Measurements from ENCODE around the gene GABRR1. TPM values are rescaled to one million over a fixed set of nuclear protein-coding genes. Genes with fewer than 3 reads are reported as not detected.

GABRR1 gene
- total RNA-seq (not detected), total RNA-seq (0 to 0.24 (median 0) reads per million in 29 experiments)
- not detected for total RNA-seq (2013)

DNA sequence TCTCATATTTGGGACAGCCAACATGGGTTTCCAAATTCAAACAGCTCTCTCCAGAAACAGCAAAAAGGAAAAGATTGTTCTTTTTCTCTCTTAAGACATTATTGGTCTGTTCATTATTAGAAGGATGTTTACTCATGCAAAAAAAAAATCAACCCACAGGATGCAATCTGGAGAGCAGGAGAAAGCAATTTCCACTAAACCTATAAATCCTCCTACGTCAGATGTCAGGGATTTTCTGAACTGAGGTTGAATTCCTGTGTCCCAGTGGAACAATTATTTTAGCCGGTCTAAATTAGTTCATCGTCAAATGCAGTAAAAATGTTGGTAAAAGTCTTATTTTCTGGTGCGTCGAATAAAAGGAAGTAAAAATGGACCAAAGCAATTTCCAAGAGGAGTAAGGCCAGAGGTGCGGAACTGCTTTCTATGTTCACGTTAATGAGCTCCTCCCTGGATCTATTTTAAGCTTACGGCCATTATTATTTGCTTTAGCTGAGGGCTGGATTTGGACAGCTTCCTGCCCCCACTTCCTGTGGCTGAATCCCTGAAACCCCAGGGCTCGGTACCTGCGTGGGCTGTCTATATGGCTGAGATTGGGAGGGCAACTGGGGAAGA is at the start of gene GABRR1:
Gene GABRR1, minus strand, starts transcription at position 60 of the 612 bp plus-strand sequence. Its CDS starts 36 bp downstream, at position 24.
- Histone ChIP-seq H3K4me3 (ENCODE audit: control insufficient read depth in 1 of 2, extremely low read depth in 1 of 2, low read length in 1 of 2) (no peak within 1 kb of the TSS), H3K27me3 (replicated peaks in 1 of 2; ENCODE audit: control insufficient read depth in 2 of 2, extremely low read depth in 1 of 2, insufficient read depth in 2 of 2, low read length in 1 of 2) (peaks cover 0 to 2% of the 10 kb centered on the region in 2 experiments), H3K9me3 (no peaks in the 10 kb centered on the region), H3K27ac (ENCODE audit: low read length) (no peak within 1 kb of the TSS), H3K4me1 (ENCODE audit: control insufficient read depth in 1 of 2, extremely low read depth in 1 of 2, insufficient read depth in 2 of 2, low read length in 2 of 2) (no peaks in the 10 kb centered on the region), H3K36me3 (ENCODE audit: control insufficient read depth in 2 of 2, extremely low read depth in 1 of 2, insufficient read depth in 1 of 2, low read length in 1 of 2) (no peaks in the 10 kb centered on the region)
- WGBS (ENCODE audit: insufficient coverage): 48% methylated on average over 2 of the region's 10 CpGs
- no peak for ATAC-seq (replicated peaks in 1 of 4)
- Mint-ChIP-seq H3K9me3 (no peaks in the 10 kb centered on the region), H3K27ac (no peak within 1 kb of the TSS), H3K4me1 (no peaks in the 10 kb centered on the region), H3K36me3 (no peaks in the 10 kb centered on the region), H3K27me3 (peaks cover 0 to 4% of the 10 kb centered on the region in 2 donors), H3K4me3 (no peak within 1 kb of the TSS)
- ChIA-PET POLR2A (no interaction called here), CTCF (interaction anchor here in 1 of 2 donors (0.6 kb wide), 1 partner anchor 61 kb away, joined by 3 read pairs; no protein-coding TSS in a partner anchor)
- no peak for DNase-seq

DNA sequence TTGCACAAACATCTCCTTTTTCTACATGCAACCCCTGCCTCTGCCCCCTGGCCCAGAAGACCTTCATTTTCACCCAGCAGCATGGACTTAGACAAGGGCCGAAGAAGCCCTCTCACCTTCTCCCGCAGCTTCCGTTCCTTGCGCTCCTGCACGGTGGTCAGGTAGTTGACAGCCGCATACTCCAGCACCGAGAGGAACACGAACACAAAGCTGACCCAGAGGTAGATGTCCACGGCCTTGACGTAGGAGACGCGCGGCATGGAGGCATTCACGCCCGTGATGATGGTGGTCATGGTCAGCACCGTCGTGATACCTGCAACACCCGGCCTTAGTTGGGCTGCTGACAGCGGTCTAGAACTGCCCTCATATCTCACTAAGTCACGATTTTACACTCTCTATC is 47.1 kb upstream of the GABRR1 start:
- H3K27ac Mint-ChIP-seq: no peak overlapping the region
- H3K27me3 Mint-ChIP-seq: peaks cover 0 to 4% of the 10 kb centered on the region in 2 donors
- Histone ChIP-seq H3K36me3 (ENCODE audit: control insufficient read depth in 2 of 2, extremely low read depth in 1 of 2, insufficient read depth in 1 of 2, low read length in 1 of 2) (no peaks in the 10 kb centered on the region), H3K4me3 (ENCODE audit: control insufficient read depth in 1 of 2, extremely low read depth in 1 of 2, low read length in 1 of 2) (no peak overlapping the region), H3K4me1 (ENCODE audit: control insufficient read depth in 1 of 2, extremely low read depth in 1 of 2, insufficient read depth in 2 of 2, low read length in 2 of 2) (no peaks in the 10 kb centered on the region), H3K27ac (ENCODE audit: low read length) (no peak overlapping the region), H3K27me3 (replicated peaks in 1 of 2; ENCODE audit: control insufficient read depth in 2 of 2, extremely low read depth in 1 of 2, insufficient read depth in 2 of 2, low read length in 1 of 2) (peaks cover 0 to 10% of the 10 kb centered on the region in 2 experiments), H3K9me3 (no peaks in the 10 kb centered on the region)
- no peak for DNase-seq
- WGBS (ENCODE audit: insufficient coverage): 92% methylated on average over 19 of the region's 20 CpGs
- H3K4me3 Mint-ChIP-seq: no peak overlapping the region
- no peaks in the 10 kb centered on the region for H3K36me3 Mint-ChIP-seq
- H3K4me1 Mint-ChIP-seq: peaks cover 0 to 3% (median 0%) of the 10 kb centered on the region in 3 donors
- ChIA-PET CTCF (no interaction called here), POLR2A (no interaction called here)
- no peak for ATAC-seq (replicated peaks in 1 of 4)
- no peaks in the 10 kb centered on the region for H3K9me3 Mint-ChIP-seq

DNA sequence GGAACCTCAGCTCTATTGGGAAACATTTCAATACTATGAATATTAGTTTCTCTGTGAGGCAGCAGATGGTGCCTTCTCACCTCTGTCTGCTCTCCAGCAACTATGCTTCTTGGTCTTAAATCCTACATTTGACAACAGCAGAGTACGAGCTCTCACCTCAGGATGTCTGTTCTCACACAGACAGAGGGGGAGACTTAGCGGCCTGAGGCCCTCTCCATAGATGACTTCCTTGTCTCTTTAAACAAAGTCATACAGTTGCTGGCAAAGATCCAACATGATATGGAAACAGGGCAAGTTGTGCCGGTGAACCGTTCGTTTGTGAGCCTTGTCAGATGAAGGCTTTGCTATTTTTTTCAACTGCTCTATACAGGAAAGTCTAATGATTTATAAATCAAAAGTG is 43.7 kb upstream of the GABRR1 start:
- Mint-ChIP-seq H3K36me3 (no peaks in the 10 kb centered on the region), H3K27ac (no peak overlapping the region), H3K9me3 (no peaks in the 10 kb centered on the region), H3K4me1 (peaks cover 0 to 3% (median 0%) of the 10 kb centered on the region in 3 donors), H3K4me3 (no peak overlapping the region), H3K27me3 (peaks cover 0 to 3% of the 10 kb centered on the region in 2 donors)
- no CpG with 5 or more reads among the region's 5 CpGs for WGBS (ENCODE audit: insufficient coverage)
- Histone ChIP-seq H3K27ac (ENCODE audit: low read length) (no peak overlapping the region), H3K27me3 (replicated peaks in 1 of 2; ENCODE audit: control insufficient read depth in 2 of 2, extremely low read depth in 1 of 2, insufficient read depth in 2 of 2, low read length in 1 of 2) (peaks cover 0 to 8% of the 10 kb centered on the region in 2 experiments), H3K9me3 (no peaks in the 10 kb centered on the region), H3K4me1 (ENCODE audit: control insufficient read depth in 1 of 2, extremely low read depth in 1 of 2, insufficient read depth in 2 of 2, low read length in 2 of 2) (no peaks in the 10 kb centered on the region), H3K36me3 (ENCODE audit: control insufficient read depth in 2 of 2, extremely low read depth in 1 of 2, insufficient read depth in 1 of 2, low read length in 1 of 2) (no peaks in the 10 kb centered on the region), H3K4me3 (ENCODE audit: control insufficient read depth in 1 of 2, extremely low read depth in 1 of 2, low read length in 1 of 2) (no peak overlapping the region)
- POLR2A ChIA-PET: no interaction called here
- CTCF ChIA-PET: no interaction called here
- DNase-seq: peak in 1 of 35 experiments; percentile 8
- ATAC-seq (replicated peaks in 1 of 4): no peak

DNA sequence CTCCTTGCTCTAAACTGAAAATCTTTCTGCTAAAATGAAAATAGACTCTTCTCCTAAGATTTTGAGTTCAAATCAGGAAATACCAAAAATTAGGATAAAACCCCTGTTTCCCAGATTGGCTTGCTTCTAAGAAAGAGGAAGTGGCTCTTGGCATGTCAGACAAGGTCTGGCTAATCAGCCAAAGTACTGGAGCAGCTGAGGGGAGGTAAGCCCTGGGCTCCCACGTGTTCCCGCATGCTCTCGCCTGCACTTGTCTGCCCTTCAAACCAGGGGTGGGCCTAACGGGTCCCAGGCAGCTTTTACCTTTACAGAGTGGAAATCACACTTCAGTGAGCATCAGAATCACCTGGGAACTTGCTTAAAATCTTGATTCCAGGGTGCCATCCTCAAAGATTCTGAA is 43.2 kb upstream of the GABRR1 start:
- ChIA-PET CTCF (no interaction called here), POLR2A (interaction anchor here in 1 of 2 donors (0.7 kb wide), 1 partner anchor 180 kb away, joined by 10 read pairs; no protein-coding TSS in a partner anchor)
- Mint-ChIP-seq H3K4me1 (peaks cover 0 to 3% (median 0%) of the 10 kb centered on the region in 3 donors), H3K27ac (no peak overlapping the region), H3K36me3 (no peaks in the 10 kb centered on the region), H3K4me3 (no peak overlapping the region), H3K9me3 (no peaks in the 10 kb centered on the region), H3K27me3 (no peaks in the 10 kb centered on the region)
- Histone ChIP-seq H3K36me3 (ENCODE audit: control insufficient read depth in 2 of 2, extremely low read depth in 1 of 2, insufficient read depth in 1 of 2, low read length in 1 of 2) (no peaks in the 10 kb centered on the region), H3K27me3 (replicated peaks in 1 of 2; ENCODE audit: control insufficient read depth in 2 of 2, extremely low read depth in 1 of 2, insufficient read depth in 2 of 2, low read length in 1 of 2) (peaks cover 0 to 5% of the 10 kb centered on the region in 2 experiments), H3K9me3 (no peaks in the 10 kb centered on the region), H3K4me3 (ENCODE audit: control insufficient read depth in 1 of 2, extremely low read depth in 1 of 2, low read length in 1 of 2) (no peak overlapping the region), H3K4me1 (ENCODE audit: control insufficient read depth in 1 of 2, extremely low read depth in 1 of 2, insufficient read depth in 2 of 2, low read length in 2 of 2) (no peaks in the 10 kb centered on the region), H3K27ac (ENCODE audit: low read length) (no peak overlapping the region)
- ATAC-seq (replicated peaks in 1 of 4) (no peak), DNase-seq (no peak)
- 60% methylated on average over 1 of the region's 4 CpGs for WGBS (ENCODE audit: insufficient coverage)

DNA sequence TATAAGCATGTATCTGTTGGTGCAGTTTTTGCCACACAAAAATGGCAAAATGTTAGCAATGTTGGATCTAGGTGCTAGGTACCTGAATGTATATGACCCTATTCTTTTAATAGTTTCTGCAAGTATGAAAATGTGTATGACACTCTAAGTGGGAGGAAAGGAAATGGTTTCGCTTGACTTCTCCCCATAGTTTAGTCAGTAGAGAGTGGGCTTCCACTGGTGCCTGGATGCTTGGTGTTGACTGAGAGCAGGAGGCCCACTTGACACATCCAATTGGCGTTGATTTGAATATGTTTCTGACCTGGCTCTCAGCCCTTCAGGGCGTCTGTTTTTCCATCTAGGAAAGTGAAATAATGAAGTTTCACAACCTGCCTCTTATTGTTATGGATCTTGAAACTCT is 41.8 kb upstream of the GABRR1 start:
- H3K27ac Mint-ChIP-seq: no peak overlapping the region
- no peak for ATAC-seq (replicated peaks in 1 of 4)
- no CpG with 5 or more reads among the region's 3 CpGs for WGBS (ENCODE audit: insufficient coverage)
- H3K4me1 ChIP-seq (ENCODE audit: control insufficient read depth in 1 of 2, extremely low read depth in 1 of 2, insufficient read depth in 2 of 2, low read length in 2 of 2): no peaks in the 10 kb centered on the region
- ChIA-PET CTCF (interaction anchor here (0.7 kb wide), 2 partner anchors 173 to 178 kb away, joined by 3 to 4 read pairs; partner anchors contain the start of gene PNRC1 (in 1 of the 2)), POLR2A (interaction anchor here in 1 of 2 donors (0.5 kb wide), 1 partner anchor 1335 kb away, joined by 5 read pairs; no protein-coding TSS in a partner anchor)
- H3K27me3 ChIP-seq (replicated peaks in 1 of 2; ENCODE audit: control insufficient read depth in 2 of 2, extremely low read depth in 1 of 2, insufficient read depth in 2 of 2, low read length in 1 of 2): no peaks in the 10 kb centered on the region
- no peak for DNase-seq
- no peaks in the 10 kb centered on the region for H3K36me3 Mint-ChIP-seq
- peaks cover 0 to 3% (median 0%) of the 10 kb centered on the region in 3 donors for H3K4me1 Mint-ChIP-seq
- no peaks in the 10 kb centered on the region for H3K9me3 Mint-ChIP-seq
- H3K27me3 Mint-ChIP-seq: no peaks in the 10 kb centered on the region
- no peak overlapping the region for H3K4me3 ChIP-seq (ENCODE audit: control insufficient read depth in 1 of 2, extremely low read depth in 1 of 2, low read length in 1 of 2)
- H3K27ac ChIP-seq (ENCODE audit: low read length): no peak overlapping the region
- no peaks in the 10 kb centered on the region for H3K9me3 ChIP-seq
- H3K4me3 Mint-ChIP-seq: no peak overlapping the region
- H3K36me3 ChIP-seq (ENCODE audit: control insufficient read depth in 2 of 2, extremely low read depth in 1 of 2, insufficient read depth in 1 of 2, low read length in 1 of 2): no peaks in the 10 kb centered on the region

DNA sequence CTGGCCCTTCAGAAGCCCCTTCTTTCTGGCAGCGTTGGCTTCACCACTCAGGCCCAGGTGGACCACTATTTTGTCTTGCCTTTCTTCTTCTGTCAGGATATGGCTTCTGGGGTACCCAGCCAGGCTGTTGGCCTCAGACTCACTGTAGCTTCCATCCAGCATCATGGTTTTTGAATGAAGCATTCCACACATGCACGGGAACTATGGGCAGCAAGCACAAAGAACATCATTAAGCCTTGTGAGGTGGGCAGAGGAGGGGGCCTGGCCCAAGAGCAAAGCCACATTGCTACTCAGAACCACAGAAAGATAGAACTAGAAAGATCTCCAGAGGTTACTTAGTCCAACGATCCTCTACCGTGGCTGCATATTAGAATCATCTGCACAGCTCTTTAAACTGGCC is 40.6 kb upstream of the GABRR1 start:
- ChIA-PET POLR2A (no interaction called here), CTCF (interaction anchor here in 1 of 2 donors (0.6 kb wide), 1 partner anchor 103 kb away, joined by 3 read pairs; no protein-coding TSS in a partner anchor)
- Histone ChIP-seq H3K9me3 (no peaks in the 10 kb centered on the region), H3K27me3 (replicated peaks in 1 of 2; ENCODE audit: control insufficient read depth in 2 of 2, extremely low read depth in 1 of 2, insufficient read depth in 2 of 2, low read length in 1 of 2) (no peaks in the 10 kb centered on the region), H3K4me1 (ENCODE audit: control insufficient read depth in 1 of 2, extremely low read depth in 1 of 2, insufficient read depth in 2 of 2, low read length in 2 of 2) (no peaks in the 10 kb centered on the region), H3K27ac (ENCODE audit: low read length) (no peak overlapping the region), H3K36me3 (ENCODE audit: control insufficient read depth in 2 of 2, extremely low read depth in 1 of 2, insufficient read depth in 1 of 2, low read length in 1 of 2) (no peaks in the 10 kb centered on the region), H3K4me3 (ENCODE audit: control insufficient read depth in 1 of 2, extremely low read depth in 1 of 2, low read length in 1 of 2) (no peak overlapping the region)
- ATAC-seq (replicated peaks in 1 of 4): no peak
- no peak for DNase-seq
- no peaks in the 10 kb centered on the region for H3K9me3 Mint-ChIP-seq
- 96% methylated on average over 4 of the region's 4 CpGs for WGBS (ENCODE audit: insufficient coverage)
- H3K4me1 Mint-ChIP-seq: peaks cover 0 to 3% (median 0%) of the 10 kb centered on the region in 3 donors
- H3K27me3 Mint-ChIP-seq: peaks cover 0 to 3% of the 10 kb centered on the region in 2 donors
- H3K27ac Mint-ChIP-seq: no peak overlapping the region
- H3K36me3 Mint-ChIP-seq: no peaks in the 10 kb centered on the region
- H3K4me3 Mint-ChIP-seq: no peak overlapping the region
